ENCODE data around the gene NT5E.

NT5E gene

DNA sequence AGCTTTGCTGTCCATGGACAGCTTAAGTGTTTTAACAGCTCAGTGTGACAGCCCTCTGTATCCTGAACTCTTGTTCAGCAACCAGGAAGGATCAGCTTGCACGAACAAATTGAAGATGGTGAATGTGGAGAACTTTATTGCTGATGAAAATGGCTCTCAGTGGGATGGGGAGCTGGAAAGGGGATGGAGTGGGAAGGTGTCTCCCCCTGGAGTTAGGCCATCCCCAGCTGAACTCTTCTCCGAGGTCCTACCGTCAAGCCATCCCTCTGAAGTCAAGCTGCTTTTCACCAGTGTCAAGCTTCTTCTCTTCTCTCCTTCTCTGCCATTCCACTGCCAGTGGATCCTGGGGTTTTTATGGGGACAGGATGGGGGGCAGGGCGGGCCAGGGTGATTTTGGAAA lies 26.6 kb downstream of the NT5E start:
- TF ChIP-seq ZFP3 (CRISPR knock-in tag; IDR thresholded peaks at IDR 0.05) (no peak), ZC3H10 (CRISPR knock-in tag; IDR thresholded peaks at IDR 0.05) (no peak), GLIS3 (CRISPR knock-in tag; IDR thresholded peaks at IDR 0.05) (no peak), ZNF565 (CRISPR knock-in tag; conservative IDR thresholded peaks at IDR 0.05; ENCODE audit: low read depth) (no peak), CSDC2 (CRISPR knock-in tag; IDR thresholded peaks at IDR 0.05) (no peak), ISL1 (CRISPR knock-in tag; IDR thresholded peaks at IDR 0.05) (no peak), BACH2 (CRISPR knock-in tag; IDR thresholded peaks at IDR 0.05; ENCODE audit: borderline replicate concordance) (no peak), SNAI2 (CRISPR knock-in tag; IDR thresholded peaks at IDR 0.05) (no peak), ESRRG (CRISPR knock-in tag; IDR thresholded peaks at IDR 0.05) (no peak), TOX (CRISPR knock-in tag; IDR thresholded peaks at IDR 0.05; ENCODE audit: borderline replicate concordance) (no peak), ARNTL (CRISPR knock-in tag; IDR thresholded peaks at IDR 0.05; ENCODE audit: borderline replicate concordance, low read depth) (no peak)
- TF ChIP-seq, protein P1, sequence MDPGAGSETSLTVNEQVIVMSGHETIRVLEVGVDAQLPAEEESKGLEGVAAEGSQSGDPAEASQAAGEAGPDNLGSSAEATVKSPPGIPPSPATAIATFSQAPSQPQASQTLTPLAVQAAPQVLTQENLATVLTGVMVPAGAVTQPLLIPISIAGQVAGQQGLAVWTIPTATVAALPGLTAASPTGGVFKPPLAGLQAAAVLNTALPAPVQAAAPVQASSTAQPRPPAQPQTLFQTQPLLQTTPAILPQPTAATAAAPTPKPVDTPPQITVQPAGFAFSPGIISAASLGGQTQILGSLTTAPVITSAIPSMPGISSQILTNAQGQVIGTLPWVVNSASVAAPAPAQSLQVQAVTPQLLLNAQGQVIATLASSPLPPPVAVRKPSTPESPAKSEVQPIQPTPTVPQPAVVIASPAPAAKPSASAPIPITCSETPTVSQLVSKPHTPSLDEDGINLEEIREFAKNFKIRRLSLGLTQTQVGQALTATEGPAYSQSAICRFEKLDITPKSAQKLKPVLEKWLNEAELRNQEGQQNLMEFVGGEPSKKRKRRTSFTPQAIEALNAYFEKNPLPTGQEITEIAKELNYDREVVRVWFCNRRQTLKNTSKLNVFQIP (CRISPR knock-in tag; IDR thresholded peaks at IDR 0.05; ENCODE audit: borderline replicate concordance, low read depth): no peak
- TF ChIP-seq, protein P2, sequence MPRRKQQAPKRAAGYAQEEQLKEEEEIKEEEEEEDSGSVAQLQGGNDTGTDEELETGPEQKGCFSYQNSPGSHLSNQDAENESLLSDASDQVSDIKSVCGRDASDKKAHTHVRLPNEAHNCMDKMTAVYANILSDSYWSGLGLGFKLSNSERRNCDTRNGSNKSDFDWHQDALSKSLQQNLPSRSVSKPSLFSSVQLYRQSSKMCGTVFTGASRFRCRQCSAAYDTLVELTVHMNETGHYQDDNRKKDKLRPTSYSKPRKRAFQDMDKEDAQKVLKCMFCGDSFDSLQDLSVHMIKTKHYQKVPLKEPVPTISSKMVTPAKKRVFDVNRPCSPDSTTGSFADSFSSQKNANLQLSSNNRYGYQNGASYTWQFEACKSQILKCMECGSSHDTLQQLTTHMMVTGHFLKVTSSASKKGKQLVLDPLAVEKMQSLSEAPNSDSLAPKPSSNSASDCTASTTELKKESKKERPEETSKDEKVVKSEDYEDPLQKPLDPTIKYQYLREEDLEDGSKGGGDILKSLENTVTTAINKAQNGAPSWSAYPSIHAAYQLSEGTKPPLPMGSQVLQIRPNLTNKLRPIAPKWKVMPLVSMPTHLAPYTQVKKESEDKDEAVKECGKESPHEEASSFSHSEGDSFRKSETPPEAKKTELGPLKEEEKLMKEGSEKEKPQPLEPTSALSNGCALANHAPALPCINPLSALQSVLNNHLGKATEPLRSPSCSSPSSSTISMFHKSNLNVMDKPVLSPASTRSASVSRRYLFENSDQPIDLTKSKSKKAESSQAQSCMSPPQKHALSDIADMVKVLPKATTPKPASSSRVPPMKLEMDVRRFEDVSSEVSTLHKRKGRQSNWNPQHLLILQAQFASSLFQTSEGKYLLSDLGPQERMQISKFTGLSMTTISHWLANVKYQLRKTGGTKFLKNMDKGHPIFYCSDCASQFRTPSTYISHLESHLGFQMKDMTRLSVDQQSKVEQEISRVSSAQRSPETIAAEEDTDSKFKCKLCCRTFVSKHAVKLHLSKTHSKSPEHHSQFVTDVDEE (CRISPR knock-in tag; IDR thresholded peaks at IDR 0.05): no peak
- TF ChIP-seq, protein P3, sequence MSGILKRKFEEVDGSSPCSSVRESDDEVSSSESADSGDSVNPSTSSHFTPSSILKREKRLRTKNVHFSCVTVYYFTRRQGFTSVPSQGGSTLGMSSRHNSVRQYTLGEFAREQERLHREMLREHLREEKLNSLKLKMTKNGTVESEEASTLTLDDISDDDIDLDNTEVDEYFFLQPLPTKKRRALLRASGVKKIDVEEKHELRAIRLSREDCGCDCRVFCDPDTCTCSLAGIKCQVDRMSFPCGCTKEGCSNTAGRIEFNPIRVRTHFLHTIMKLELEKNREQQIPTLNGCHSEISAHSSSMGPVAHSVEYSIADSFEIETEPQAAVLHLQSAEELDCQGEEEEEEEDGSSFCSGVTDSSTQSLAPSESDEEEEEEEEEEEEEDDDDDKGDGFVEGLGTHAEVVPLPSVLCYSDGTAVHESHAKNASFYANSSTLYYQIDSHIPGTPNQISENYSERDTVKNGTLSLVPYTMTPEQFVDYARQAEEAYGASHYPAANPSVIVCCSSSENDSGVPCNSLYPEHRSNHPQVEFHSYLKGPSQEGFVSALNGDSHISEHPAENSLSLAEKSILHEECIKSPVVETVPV (CRISPR knock-in tag; IDR thresholded peaks at IDR 0.05): no peak
- TF ChIP-seq, protein P4, sequence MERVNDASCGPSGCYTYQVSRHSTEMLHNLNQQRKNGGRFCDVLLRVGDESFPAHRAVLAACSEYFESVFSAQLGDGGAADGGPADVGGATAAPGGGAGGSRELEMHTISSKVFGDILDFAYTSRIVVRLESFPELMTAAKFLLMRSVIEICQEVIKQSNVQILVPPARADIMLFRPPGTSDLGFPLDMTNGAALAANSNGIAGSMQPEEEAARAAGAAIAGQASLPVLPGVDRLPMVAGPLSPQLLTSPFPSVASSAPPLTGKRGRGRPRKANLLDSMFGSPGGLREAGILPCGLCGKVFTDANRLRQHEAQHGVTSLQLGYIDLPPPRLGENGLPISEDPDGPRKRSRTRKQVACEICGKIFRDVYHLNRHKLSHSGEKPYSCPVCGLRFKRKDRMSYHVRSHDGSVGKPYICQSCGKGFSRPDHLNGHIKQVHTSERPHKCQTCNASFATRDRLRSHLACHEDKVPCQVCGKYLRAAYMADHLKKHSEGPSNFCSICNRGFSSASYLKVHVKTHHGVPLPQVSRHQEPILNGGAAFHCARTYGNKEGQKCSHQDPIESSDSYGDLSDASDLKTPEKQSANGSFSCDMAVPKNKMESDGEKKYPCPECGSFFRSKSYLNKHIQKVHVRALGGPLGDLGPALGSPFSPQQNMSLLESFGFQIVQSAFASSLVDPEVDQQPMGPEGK (CRISPR knock-in tag; IDR thresholded peaks at IDR 0.05; ENCODE audit: borderline replicate concordance): no peak
- no peak for ATAC-seq

DNA sequence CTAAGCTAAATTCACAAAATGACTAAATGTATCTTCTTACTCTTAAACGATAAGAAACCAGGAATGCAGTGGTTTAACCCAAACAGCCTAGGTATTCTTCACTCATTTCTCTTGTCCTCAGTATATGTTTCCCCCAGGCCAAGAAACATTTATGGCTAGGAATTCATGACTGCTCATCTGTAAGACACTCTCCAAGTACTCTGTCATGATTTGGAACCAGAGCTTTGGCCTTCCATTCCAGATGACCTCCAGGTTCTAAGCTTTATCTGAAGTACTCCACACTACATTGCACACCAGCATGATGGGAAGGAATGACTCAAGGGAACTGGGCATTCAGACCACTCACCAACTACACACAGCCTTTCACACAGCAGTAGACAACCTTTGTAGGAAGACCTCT lies 29.3 kb downstream of the NT5E start:
- ATAC-seq: no peak
- TF ChIP-seq ZNF8 (CRISPR knock-in tag; IDR thresholded peaks at IDR 0.05) (no peak), ESRRG (CRISPR knock-in tag; IDR thresholded peaks at IDR 0.05) (no peak), CSDC2 (CRISPR knock-in tag; IDR thresholded peaks at IDR 0.05) (no peak), RARB (CRISPR knock-in tag; IDR thresholded peaks at IDR 0.05) (no peak), TOX (CRISPR knock-in tag; IDR thresholded peaks at IDR 0.05; ENCODE audit: borderline replicate concordance) (no peak), ARNTL (CRISPR knock-in tag; IDR thresholded peaks at IDR 0.05; ENCODE audit: borderline replicate concordance, low read depth) (no peak), ZFP30 (CRISPR knock-in tag; IDR thresholded peaks at IDR 0.05) (no peak)
- TF ChIP-seq, protein P2 (CRISPR knock-in tag; IDR thresholded peaks at IDR 0.05): no peak
- TF ChIP-seq, protein P4 (CRISPR knock-in tag; IDR thresholded peaks at IDR 0.05; ENCODE audit: borderline replicate concordance): no peak
